CD4-positive, alpha-beta T cell treated with Interleukin-1 beta for 1 hour (primary cell): ENCODE results near the gene BPIFB1.

Experiments
- DNase-seq, 2 donors: peaks; one replicate each; pipeline ENCODE4 v3.0.0-alpha.2; 2020 to 2022

Gene BPIFB1

DNA sequence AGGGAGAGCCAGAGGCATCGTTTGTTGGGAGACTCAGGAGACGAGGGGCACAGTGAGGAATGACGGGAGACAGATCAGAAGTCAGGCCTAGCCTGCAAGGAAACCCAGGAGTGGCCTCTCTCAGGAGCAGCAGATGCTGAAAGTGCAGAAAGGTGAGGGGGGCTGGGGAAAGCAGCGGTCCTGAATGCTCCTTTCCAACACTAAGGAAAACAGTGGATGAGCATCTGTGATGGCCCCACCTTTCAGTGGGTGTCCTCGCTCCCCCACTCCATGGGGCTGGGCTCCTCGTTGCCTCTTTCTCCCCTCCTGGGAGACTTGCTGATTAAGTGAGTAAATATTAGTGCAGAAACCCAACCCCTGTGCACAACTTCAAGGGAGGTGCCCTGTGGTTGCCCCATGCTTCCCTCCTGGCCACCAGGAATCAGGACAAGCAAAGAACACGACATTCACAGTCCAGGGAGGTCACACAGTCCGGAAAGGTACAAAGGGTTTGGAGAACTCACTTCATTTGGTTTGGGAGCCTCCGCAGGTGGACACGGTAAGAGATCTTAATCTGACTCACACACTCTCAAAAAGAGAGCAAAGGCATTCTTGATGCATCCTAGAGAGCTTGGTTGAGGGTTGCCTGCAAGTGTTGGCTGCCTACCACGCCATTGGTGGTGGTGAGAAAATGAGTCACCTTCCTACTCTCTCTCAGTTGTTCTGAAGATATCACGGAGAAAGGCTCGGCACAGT is 9.7 kb upstream of the BPIFB1 start:
- no peak for DNase-seq

DNA sequence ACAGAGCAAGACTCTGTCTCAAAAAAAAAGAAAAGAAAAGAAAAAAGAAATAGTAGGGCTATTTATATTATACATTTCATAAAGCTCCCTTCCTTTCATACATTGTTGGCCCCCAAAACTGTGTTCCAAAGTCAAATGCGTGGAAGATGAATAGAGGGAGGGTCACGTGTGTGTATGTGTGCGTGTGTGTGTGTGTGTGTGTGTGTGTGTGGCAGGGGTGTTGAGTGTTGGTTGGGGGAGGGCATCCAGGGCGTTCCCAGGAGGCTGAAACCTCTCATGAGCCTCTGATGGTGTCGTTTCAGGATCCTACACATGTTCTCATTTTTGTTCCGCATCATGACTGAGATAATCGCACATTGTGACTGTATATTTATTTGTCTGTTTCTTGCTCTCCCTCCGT is 7.8 kb upstream of the BPIFB1 start:
- no peak for DNase-seq

DNA sequence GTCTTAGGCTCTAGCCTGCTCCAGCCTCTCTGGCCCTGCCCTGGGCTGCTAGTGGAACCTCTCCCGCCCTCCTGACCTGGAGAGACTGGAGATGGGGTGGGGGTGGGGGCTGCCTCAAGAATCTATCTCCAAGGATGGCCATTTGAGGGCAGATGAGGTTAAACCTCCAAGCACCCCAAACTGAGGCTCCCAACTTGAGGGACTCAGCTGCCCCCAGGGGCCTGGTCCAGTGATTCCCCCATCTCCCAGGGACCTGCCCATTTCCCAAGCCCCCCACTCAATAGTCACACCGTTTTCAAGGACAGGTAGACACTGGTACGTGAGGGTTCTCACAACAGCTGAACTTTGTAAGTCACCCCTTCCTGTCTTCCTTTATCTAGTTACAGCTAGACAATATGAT is 7.1 kb upstream of the BPIFB1 start:
- no peak for DNase-seq

DNA sequence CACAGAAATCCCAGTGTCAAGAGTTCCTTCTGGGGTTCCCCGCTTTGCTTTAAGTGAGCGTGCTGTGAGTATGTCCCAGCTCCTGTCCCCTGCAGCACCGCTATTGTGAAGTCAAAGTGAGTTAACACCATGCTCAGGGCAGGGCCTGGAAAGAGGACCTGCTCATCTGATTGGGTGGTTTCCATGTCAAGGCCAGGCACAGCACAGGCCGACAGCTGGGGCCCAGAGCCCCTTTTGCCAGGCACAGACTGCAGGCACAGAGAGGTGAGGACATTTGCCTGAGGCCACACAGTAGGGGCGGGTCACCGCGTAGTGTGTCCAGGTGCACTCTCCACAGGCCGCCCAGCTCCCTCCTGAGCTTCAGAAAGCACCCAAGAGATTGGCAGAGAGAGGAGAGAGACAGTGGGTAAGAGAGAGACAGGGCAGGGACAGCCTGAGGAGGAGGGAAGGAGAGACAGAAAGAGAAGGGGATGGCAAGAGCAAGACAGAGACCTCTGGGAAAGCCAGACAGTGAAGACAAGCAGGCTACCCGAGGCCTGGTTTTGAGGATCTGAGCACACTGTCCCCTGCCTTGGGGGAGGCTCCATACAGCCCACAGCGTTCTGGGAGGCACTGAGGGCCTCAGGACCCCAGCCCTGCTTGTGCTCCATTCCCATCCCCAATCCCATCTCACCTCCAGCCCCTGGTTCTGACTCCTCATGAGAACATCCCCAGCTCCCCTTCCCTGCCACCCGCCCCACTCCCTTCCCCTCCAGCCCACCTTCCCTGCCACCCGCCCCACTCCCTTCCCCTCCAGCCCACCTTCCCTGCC is 6.5 kb upstream of the BPIFB1 start:
- no peak for DNase-seq

GRCh38 chr20:33277471-33278441 is 5.3 kb upstream of the BPIFB1 start:
- DNase-seq = no peak

DNA sequence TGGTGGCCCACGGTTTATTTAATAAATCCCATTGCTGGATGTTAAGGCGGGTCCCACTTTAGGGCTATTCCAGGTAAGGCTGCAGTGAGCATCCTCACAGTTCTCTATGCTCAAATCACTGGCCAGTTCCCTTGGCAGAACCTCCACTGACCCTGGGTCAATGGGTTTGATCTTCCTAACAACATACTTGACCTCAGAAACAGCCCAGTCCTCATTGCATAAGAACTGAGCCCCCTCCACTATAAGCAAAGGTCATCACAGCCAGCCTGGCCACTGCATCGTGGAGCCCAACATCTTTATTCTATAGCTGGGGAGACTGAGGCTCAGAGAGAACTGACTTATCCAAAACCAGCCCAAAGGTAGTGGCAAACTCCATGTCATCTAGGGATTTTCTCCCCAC is 4.3 kb upstream of the BPIFB1 start:
- DNase-seq = no peak

- DNase-seq = no peak
These were observed 3.6 kb upstream of the BPIFB1 start for GRCh38 chr20:33279261-33279910.

GRCh38 chr20:33280000-33280680 is 2.9 kb upstream of the BPIFB1 start:
- DNase-seq = no peak

DNA sequence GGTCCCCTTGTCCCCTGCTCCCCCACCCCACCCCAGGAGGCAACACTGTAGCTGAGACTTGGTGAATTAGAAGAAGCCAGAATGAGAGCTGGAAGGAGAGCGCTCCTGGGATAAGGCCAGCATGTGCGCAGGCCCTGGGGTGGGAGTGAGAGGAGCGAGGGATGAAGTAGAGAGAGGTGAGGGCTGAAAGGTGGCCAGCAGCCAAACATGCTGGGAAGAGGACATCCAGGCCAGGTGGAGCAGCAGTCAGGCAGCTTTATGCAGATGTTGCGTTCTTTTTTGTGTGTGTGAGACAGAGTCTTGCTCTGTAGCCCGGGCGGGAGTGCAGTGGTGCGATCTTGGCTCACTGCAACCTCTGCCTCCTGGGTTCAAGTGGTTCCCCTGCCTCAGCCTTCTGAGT is 2.2 kb upstream of the BPIFB1 start:
- no peak for DNase-seq

DNA sequence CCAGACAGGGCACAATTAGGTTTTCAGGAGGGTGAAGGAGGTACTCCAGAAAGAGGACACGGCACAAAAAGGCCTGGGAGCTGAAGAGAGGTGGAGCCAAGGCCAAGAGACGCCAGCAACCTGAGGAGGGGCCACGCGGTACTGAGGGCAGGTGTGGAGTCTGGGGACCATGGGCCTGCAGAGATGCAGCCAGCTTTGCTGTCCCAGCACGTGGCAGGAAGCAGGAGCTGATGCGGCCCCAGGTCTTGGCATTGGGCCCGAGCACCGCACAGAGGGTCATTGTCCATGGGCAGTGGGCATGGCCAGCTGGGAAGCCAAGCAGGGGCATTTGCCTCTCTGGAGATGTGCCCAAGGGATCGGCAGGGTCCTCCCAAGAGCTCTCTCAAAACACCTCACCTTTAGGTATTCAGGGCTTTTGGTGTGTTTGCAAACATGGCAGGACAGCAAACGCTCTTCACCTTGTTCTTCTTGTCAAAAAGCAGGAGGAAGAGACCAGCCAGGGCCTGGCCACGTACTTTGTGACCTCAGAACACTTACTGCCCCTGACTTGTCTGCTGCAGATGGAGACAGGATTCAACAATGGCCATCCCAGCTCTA is 1.4 kb upstream of the BPIFB1 start:
- DNase-seq = no peak

DNA sequence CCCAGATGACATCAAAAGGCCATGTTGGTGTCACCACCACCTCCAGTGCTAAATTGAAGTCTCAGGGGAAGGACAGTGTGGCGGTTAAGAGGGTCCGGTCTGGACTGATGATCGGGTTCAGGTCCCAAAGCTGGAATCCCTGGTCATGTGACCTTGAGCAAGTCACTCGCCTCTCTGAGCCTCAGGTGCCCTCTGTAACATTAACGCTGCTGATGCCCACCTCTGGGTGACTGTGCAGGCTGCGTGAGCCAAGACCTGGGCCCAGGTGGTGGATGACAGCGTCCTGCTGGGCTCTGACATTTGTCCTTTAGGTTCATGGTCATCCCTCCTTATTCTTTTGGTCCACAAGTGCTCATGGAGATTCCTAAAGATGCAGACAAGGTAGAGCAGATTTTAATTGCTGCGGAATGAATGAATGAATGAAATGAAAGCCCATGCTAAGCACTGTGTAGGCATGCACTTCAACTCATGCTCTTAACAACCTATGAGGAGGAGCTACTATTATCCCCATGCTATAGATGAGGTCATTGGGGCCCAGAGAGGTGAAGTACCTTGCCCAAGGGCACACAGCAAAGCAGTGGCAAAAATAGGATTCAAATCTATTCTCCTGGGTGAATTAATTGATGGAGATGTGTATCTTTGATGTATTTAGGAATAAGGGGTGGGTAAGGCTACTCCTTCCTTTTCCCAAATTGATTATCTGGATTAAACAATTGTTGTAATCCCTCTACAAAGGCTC is 649 bp upstream of the BPIFB1 start:
- DNase-seq = no peak

DNA sequence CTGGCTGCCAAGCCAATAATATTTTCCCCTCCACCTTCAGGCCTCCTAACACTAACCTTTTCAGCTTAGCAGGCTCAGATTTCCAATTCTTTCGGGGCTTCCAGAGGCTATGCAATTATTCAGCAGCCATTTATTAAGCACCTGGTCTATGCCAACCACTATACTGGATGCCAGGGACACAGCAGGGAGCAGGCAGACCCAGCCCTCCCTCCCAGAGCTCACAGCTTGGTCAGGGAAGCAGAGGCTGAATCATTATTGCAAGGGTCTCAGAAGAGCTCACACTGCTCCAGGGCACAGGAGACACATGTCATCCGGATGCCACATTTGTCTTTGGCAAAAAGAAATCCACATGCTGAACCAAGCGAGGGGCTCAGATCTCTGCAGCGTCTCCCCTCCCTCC is 1.3 kb downstream of the BPIFB1 start:
- no peak for DNase-seq

GRCh38 chr20:33284937-33285336 is 1.9 kb downstream of the BPIFB1 start:
- no peak for DNase-seq

DNA sequence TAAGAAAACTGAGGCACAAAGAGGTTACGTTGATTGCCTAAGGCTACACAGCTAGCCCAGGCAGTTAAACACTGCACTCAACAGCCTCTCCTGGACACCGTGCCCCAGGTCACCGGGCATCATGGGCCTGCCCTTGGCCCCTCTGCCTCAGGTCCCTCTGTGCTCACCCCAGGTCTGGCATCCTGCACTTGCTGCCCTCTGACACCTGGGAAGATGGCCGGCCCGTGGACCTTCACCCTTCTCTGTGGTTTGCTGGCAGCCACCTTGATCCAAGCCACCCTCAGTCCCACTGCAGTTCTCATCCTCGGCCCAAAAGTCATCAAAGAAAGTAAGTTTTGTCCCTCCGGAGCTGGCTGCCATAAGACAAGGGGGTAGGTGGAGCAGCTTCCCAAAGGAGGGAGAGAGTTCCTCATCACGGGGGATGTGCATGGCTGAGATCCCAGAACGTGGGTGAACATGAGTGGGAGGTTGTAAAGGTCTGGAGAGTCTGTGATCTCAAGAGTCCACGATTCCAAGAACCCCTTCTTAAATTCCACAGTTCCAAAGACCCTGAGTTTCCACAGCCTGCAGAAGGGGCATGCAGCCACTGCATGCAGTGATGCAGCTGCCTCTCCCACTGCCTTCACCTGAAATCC is 3.0 kb downstream of the BPIFB1 start:
- DNase-seq = no peak

DNA sequence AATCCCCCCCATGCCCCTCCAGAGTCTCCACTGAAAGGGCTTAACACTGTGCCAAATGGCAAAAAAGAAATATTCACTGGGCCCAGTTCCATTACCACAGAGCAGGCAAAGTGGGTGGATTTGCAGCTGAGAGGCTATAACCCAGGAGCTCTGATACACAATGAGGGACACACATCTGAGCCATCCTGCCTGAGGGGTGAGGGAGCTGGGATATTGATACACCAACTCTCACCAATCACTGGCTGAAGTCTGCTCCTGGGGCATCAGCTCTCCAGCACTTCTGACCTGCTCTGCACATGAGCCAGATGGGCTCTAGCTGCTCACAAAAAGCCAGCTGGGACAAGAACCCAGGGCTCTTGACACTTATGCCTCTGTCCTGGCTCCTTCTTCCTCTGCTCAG is 4.9 kb downstream of the BPIFB1 start:
- no peak for DNase-seq

DNA sequence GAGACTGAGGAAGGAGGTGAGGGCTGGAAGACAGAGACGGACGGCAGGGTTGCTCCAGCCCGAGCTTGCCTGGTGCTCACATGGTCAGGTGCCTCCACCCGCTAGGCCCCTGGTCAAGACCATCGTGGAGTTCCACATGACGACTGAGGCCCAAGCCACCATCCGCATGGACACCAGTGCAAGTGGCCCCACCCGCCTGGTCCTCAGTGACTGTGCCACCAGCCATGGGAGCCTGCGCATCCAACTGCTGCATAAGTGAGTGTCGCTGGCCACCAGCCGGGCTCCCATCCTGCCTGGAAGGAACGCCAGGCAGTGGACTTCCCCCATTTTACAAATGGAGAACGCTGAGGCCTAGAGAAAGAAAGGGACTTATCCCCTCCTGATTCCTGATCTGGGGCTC is 7.8 kb downstream of the BPIFB1 start:
- no peak for DNase-seq

- no peak for DNase-seq
These were observed 8.4 kb downstream of the BPIFB1 start for GRCh38 chr20:33291416-33291815.

DNA sequence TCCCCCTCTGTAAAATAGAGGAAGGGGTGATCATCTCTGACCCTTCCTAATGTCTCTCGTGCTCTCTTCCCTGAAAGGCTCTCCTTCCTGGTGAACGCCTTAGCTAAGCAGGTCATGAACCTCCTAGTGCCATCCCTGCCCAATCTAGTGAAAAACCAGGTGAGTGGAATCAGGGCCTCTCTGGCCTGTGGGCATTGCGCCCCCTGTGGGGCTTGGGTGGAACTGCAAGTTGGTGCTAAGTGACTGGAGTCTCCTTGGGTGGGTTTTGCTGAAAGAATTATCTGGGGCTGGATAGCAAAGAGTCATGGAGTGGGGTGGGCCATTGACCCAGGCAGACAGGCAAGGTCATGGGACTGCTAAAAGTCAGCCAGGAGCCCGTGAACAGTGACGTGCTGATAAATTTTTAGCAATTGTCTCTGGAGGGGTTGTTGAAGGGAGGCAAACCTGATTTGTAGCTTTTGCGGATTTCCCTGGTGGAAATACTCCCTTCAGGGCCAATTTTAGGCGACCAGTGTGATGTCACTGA is 8.9 kb downstream of the BPIFB1 start:
- DNase-seq = peak; percentile 50 to 63

- no peak for DNase-seq
These were observed 13.2 kb downstream of the BPIFB1 start for GRCh38 chr20:33296206-33296605.

GRCh38 chr20:33298391-33298790 is 15.4 kb downstream of the BPIFB1 start:
- no peak for DNase-seq
